Pancreas (tissue), 10 donors: ENCODE results near the gene FBLN1. TPM values are rescaled to one million over a fixed set of nuclear protein-coding genes. Genes with fewer than 3 reads are reported as not detected.

Experiments used
- ATAC-seq, 4 donors: fragments of 200-7000 bp; cut with Tn5 transposase; one replicate each; pipeline versions ENCODE4 v1.8.0 to v1.9.1; 2020; ENCODE audit warnings: mild to moderate bottlenecking in 4 of 4, moderate library complexity in 4 of 4
- DNase-seq, 6 donors: peaks; one replicate each; pipeline ENCODE4 v3.0.0-alpha.2; 2020
- FAIRE-seq: peaks from 2 replicates; lab custom pipeline; 2012; peaks lifted over from hg19 to GRCh38; lab: Jason Lieb, UNC
- H3K27ac ChIP-seq, 4 donors: fragments of 200-600 bp; sonication (generic); 1 replicate in 3 of 4; 2 replicates in 1 of 4; pipeline versions ENCODE4 v1.5.0 to v1.8.0; 2020
- H3K27me3 ChIP-seq, 4 donors: fragments of 200-600 bp; one replicate each; pipeline ENCODE4 v1.8.0; 2021
- H3K36me3 ChIP-seq, 3 donors: fragments of 200-600 bp; sonication (generic) in 1 of 3; one replicate each; pipeline versions ENCODE4 v1.5.0 to v1.8.0; 2020 to 2021
- H3K4me1 ChIP-seq, 3 donors: fragments of 200-600 bp; one replicate each; pipeline ENCODE4 v1.8.0; 2021
- H3K4me3 ChIP-seq, 4 donors: fragments of 200-600 bp; sonication (generic) in 2 of 4; one replicate each; pipeline versions ENCODE4 v1.5.0 to v1.8.0; 2020 to 2021
- H3K9me3 ChIP-seq, 4 donors: fragments of 200-600 bp; one replicate each; pipeline ENCODE4 v1.8.0; 2021
- CTCF ChIP-seq, 4 donors: fragments of 200-600 bp; sonication (generic) in 3 of 4; IDR thresholded peaks; one replicate each; pipeline versions ENCODE4 v1.5.0 to v1.8.0; 2021; ENCODE audit warnings: antibody characterized with exemption in 4 of 4
- WGBS, 2 donors: extraction: QIAGEN DNeasy Blood & Tissue Kit; methylation state at CpG; one replicate each; pipeline ENCODE4 v1.1.7; 2013; 5-methylcytosine and 5-hydroxymethylcytosine counted together
- intact Hi-C, 3 donors: fragments of 100-400 bp; cut with DNase I; formaldehyde crosslinking; loops; one replicate each; pipeline versions ENCODE4 v1.11.1 to v1.14.2; 2022
- polyA plus RNA-seq, 2 donors: library from polyadenylated mRNA; stranded (reverse); fragments of 200-250 nt; gene quantifications; one replicate each; pipeline ENCODE4 v1.2.3, GENCODE V29; 2013
- total RNA-seq, 6 donors: library from RNA; stranded (reverse); fragmentation: NEBNext Ultra II Directional in 4 of 6; extraction: Animal tissue kit (Norgen Biotek cat#: 25700) in 4 of 6; gene quantifications; one replicate each; pipeline versions ENCODE4 v1.2.1 to v1.2.4, GENCODE V29; 2021 to 2023
- donor health status: healthy with polysubstance abuse.
- donor health status: DM: no; HTN: no; CAD: no; lungs with moderate emphysema.
- donor health status: DM: no; HTN: no; CAD: no.
- donor health status: control.
- donor health status: control.
- donor health status: Bipolar disorder and iron deficiency.
- donor health status: DM: yes; HTN: yes; CAD: no.
- donor health status: DM: no; HTN: no; CAD: no.
- donor health status: DM: no; HTN: no; CAD: no.
- donor health status: DM: yes; HTN: yes; CAD: no.

Gene FBLN1
- total and polyA plus RNA-seq, 8 donors = 12.0 to 114 (median 21.5) TPM

DNA sequence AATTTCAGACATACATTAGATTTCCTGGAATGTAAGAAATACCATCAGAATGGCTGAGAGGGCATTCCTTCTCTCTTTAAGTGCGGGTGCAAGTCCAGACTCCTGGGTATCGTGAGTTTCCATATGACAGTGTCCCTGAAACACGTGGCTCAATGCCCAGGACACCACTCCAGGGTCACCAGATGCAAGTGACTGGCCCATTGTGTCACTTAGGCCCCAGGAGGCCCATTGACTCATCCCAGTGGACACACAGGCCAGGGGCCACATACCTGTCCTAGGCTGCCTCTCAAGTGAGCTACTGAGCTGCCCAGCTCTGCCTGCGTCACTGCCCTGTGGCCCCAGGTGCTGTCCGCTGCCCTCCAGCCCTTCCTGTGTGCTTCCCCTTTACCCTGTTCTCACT is 18.5 kb downstream of the FBLN1 start:
- WGBS, 2 donors = 68 to 73% methylated on average over 5 of the region's 5 CpGs
- no peaks in the 10 kb centered on the region for H3K4me1 ChIP-seq
- H3K27ac ChIP-seq = no peak overlapping the region
- intact Hi-C loops = no loop called here
- no peaks in the 10 kb centered on the region for H3K9me3 ChIP-seq
- H3K4me3 ChIP-seq = no peak overlapping the region
- no peaks in the 10 kb centered on the region for H3K27me3 ChIP-seq
- H3K36me3 ChIP-seq = no peaks in the 10 kb centered on the region
- TF ChIP-seq CTCF (IDR thresholded peaks at IDR 0.05) = no peak
- ATAC-seq (no peak), FAIRE-seq (no peak), DNase-seq (no peak)

DNA sequence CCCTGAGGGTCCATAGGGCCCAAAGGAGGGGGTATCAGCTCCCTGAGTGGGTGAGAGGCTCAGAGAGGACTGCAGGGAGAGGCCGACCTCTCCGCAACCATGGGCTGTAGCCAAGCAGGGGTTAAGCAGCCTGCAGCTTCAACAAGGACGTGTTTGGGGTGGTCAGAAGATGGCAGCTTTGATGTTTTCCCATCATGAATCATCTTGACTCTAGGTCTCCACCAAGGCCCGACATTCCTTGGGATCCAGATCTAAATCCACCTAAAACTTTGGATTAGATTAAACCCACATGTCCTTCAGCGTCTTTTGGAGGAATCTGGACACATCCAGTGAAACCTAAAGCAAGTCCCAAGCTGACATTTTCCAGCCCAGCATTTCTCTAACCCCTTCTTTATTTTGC is 19.8 kb downstream of the FBLN1 start:
- DNase-seq = no peak
- Histone ChIP-seq H3K9me3 (no peaks in the 10 kb centered on the region), H3K4me1 (no peaks in the 10 kb centered on the region), H3K4me3 (no peak overlapping the region), H3K27me3 (no peaks in the 10 kb centered on the region), H3K36me3 (no peaks in the 10 kb centered on the region), H3K27ac (no peak overlapping the region)
- WGBS, 2 donors = 57 to 68% methylated on average over 5 of the region's 5 CpGs
- no peak for TF ChIP-seq CTCF (IDR thresholded peaks at IDR 0.05)
- ATAC-seq = no peak
- intact Hi-C loops = no loop called here
- no peak for FAIRE-seq

DNA sequence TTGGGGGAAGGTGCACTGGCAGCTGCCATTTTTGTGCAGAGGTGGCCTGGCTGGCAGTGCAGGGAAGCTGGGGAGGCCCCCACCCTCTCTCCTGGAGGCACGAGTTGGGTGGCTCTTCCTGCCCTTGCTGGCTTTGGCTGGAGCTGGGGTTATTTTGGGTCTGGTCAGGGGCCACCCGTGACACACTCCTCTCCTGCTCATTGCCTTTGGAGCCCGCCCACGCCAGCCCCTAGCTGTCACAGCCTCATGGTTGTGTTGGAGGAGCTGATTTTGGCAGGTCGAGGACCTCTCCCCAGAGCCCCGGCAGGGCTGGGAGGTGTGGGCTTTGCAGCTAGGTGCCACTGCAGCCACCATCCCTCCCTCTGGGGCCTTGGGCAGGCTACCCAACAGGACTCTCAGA is 21.5 kb downstream of the FBLN1 start:
- DNase-seq (no peak), FAIRE-seq (no peak), ATAC-seq (no peak)
- no peaks in the 10 kb centered on the region for H3K9me3 ChIP-seq
- no peak overlapping the region for H3K4me3 ChIP-seq
- H3K4me1 ChIP-seq = no peaks in the 10 kb centered on the region
- H3K27ac ChIP-seq = no peak overlapping the region
- intact Hi-C loops = no loop called here
- H3K27me3 ChIP-seq = no peaks in the 10 kb centered on the region
- no peaks in the 10 kb centered on the region for H3K36me3 ChIP-seq
- 59 to 85% methylated on average over 6 of the region's 6 CpGs for WGBS, 2 donors
- no peak for TF ChIP-seq CTCF (IDR thresholded peaks at IDR 0.05)

- Histone ChIP-seq H3K36me3 (no peaks in the 10 kb centered on the region), H3K4me1 (no peaks in the 10 kb centered on the region), H3K9me3 (no peaks in the 10 kb centered on the region), H3K27me3 (no peaks in the 10 kb centered on the region), H3K4me3 (no peak overlapping the region), H3K27ac (no peak overlapping the region)
- TF ChIP-seq CTCF (IDR thresholded peaks at IDR 0.05) = no peak
- DNase-seq = no peak
- no peak for FAIRE-seq
- ATAC-seq = no peak
- intact Hi-C loops = no loop called here
- 73 to 83% methylated on average over 5 of the region's 5 CpGs for WGBS, 2 donors
Observed at GRCh38 chr22:45524966-45525365, 22.3 kb downstream of the FBLN1 start.

DNA sequence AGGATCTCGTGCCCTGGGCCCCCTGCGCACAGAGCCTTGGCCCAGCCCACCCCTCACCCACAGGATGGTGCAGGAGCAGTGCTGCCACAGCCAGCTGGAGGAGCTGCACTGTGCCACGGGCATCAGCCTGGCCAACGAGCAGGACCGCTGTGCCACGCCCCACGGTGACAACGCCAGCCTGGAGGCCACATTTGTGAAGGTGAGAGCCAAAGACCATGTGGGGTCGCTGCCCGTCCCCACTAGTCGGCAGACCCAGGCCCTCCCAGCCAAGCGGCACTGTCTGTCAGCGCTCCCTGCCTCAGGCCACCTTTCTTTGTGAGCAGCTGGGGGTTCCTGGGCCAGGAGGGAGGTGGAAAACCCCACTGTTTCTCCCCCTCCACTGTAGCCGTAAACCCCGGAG is 22.8 kb downstream of the FBLN1 start:
- no peaks in the 10 kb centered on the region for H3K27me3 ChIP-seq
- 63 to 70% methylated on average over 15 of the region's 15 CpGs for WGBS, 2 donors
- DNase-seq = no peak
- no peak for FAIRE-seq
- H3K9me3 ChIP-seq = no peaks in the 10 kb centered on the region
- H3K4me3 ChIP-seq = no peak overlapping the region
- H3K27ac ChIP-seq = no peak overlapping the region
- H3K4me1 ChIP-seq = no peaks in the 10 kb centered on the region
- ATAC-seq = no peak
- no peak for TF ChIP-seq CTCF (IDR thresholded peaks at IDR 0.05)
- no peaks in the 10 kb centered on the region for H3K36me3 ChIP-seq
- intact Hi-C loops = no loop called here
